ENCODE data around the gene NECAB3.
A peak's percentile ranks its signal among the peaks of the same experiment; 100 is the strongest.

NECAB3 gene

DNA sequence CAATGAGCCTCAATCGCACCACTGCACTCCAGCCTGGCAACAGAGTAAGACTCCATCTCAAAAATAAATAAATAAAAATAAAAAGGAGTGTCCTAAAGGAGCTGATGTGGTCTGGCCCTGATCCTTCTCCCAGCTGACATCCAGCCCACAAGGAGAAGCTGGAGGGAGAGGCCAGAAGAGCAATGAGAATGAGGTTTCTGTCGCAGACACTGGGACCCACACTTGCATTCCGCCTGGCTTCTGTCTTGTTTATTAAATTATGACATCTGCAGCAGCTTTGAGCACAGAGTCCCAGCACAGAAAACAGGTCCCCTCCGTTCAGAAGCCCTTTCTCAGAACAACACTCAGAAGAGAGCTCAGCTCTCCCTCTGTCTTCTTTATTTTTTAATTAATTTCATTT is 22.2 kb upstream of the NECAB3 start:
- DNase-seq, result no peak

DNA sequence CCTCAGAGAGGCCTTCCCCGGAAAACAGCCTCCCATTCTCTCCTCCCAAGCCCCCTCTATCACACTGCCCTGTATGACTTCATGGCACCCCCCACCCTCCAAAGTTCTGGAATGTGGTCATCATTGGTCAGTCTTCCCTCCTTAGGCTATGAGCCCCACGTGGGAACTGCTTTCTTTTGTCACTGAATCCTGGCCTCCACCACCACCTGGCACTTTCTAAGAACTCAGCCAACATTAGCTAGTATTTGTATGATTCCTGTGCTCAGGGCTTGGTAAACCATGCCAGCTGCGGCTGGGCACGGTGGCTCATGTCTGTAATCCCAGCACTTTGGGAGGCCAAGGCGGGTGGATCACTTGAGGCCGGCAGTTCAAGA is 20.4 kb upstream of the NECAB3 start:
- DNase-seq, result no peak

DNA sequence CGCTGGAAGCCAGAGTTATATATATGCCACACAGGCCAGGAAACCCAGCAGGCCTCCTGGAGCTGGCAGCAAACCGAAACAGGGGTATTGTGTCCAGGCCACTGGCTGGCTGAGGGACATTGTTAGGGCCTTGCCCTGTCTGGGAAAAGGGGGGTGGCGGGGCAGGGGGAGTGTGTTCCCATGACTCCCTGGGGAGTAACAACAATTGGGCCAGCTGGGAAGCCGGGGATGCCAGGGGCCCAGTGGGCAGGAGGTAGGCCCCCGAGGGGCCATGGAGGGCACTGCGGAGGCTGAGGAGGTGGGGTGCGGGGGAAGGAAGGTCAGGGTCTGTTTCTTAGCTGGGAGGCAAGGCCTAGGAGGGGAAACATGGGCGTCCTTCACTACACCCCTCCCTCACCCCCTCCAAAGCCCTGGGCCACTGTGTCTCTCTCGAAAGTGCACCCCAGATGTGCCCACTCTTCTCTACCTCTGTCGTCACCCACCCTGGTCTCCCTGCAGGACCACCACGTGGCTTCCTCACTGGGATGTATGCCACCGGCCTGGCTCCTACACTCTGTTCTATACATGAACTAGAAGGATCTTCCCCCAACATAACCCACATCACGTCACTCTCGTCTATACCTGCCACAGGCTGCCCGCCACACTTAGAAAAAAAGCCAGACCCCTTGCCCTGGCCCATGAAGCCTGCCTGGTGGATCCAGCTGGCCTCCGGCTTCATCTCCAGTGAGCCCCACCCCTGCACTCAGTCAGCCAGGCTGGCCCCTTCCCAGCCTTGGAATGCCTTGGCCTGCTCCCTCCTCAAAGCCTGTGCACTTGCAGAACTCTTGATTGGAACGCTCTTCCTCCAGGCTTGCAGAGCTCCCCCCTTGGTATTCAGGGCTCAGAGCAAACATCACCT is 19.8 kb upstream of the NECAB3 start:
- no peak for DNase-seq

DNA sequence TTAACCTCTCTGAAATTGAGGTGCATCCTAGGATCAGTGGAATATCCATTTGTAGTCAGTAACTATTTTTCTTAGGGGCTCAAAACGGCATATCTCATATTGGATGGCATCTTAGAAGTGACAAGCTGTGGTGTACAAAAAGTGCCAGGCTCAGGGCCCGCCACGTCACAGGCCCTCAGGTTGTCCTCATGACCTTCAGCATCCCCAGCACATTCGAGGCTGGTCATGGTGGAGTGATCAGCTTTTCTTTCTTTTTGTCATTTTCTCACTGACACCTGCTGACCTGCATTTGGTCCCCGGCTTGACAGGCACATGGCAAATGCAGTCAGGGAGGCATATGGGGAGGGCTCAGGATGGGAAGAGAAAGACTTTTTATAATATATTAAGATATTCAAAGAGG is 19.1 kb upstream of the NECAB3 start:
- no peak for DNase-seq

DNA sequence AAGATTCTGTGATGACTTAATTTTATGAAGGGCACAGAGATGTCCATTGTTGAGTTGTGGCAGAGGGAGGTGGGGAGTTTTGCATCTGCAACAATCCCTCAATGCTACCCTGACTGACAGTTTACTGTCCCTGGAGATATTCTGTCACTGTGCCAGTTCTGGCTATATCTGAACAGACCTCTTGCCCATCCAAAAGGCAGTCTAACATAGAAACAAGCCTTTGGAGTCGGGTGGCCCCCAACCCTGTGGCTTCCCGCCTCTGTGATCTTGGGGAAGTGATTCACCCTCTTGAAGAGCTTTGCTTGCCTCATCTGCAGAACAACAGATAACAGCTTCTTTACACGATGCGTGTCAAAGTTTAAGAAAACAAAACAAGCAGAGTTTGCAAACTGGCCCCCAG is 15.7 kb upstream of the NECAB3 start:
- DNase-seq, result peak; percentile 63

DNA sequence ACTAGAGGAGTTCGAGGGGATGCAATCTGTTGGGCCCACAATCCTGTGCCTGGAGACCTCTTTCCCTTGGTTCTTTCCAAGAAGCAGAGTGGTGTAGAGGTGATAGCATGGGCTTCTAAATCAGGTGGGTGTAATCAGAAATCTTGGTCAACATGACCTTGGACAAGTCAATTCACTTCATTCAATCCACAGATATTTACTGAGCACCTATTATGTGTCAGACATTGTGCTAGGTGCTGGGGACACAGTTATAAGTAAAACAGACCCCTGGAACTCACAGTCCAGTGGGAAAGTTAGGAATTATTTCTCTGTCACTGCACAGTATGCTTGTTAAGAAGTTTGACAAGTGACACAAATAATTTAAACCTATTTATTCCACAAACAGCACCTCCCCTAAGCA is 15.3 kb upstream of the NECAB3 start:
- no peak for DNase-seq

DNA sequence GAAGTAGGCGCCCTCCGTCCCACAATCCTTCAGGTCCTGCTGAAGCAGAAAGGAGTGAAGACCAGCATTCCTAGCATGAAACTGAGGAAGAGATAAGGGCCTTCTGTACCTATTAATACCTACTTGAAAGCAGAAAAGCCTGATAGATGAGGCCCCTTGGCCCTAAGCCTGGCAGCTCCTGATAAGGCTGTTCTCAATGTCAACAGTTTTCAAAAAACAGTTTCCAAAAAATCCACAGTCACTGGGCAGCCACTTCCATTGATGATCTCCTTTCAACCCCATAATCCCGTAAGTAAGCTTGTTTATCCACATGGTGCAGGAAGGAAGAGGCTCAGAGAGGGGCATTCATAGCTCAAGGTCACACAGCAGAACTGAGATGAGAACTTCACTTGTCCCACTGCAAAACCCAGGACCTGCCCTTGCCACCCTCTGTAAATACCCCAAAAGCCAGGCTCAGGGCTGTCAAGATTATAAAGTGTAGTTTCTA is 14.8 kb upstream of the NECAB3 start:
- DNase-seq, result no peak

DNA sequence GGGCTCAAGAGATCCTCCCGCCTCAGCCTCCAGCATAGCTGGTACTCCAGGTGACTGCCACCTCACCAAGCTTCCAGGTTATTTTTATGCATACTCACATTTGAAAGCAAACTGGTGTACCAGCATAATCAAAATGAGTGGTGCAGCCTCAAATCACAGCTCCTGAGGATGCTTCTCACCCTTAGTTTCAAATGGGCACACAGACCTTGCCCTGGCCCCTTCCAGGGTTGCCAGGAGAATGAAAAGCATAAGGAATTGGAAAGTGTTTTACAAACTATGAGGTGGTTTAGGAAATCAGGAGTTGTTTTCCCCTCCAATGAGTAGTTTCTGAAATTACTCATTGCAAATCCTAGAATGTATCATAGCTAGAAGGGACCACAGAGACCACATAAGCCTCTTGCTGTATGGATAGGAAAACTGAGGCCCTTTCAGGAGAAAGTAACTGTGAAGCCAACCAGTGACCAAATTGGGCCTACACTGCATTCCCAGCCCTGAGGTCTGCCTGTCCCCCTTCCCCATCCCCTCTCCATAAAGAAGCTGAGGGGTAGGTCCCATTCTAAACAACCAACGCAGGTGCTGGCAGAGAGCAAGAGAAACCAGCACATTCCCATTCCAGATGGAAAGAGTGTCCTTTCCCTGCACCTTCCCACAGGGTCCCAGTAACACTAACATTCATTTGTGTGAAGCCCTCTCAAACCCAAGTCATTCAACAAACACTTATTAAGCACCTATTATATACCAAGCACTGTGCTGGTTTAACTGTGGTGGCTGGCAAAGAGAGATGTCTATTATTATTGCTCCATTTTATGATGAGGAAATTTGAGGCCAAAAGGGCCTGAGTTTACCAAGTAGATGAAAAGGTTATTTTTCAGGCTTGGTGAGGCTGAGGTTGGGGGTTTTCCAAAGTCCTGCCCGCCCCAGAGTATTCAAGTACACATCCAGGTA is 14.0 kb upstream of the NECAB3 start:
- DNase-seq, result no peak

DNA sequence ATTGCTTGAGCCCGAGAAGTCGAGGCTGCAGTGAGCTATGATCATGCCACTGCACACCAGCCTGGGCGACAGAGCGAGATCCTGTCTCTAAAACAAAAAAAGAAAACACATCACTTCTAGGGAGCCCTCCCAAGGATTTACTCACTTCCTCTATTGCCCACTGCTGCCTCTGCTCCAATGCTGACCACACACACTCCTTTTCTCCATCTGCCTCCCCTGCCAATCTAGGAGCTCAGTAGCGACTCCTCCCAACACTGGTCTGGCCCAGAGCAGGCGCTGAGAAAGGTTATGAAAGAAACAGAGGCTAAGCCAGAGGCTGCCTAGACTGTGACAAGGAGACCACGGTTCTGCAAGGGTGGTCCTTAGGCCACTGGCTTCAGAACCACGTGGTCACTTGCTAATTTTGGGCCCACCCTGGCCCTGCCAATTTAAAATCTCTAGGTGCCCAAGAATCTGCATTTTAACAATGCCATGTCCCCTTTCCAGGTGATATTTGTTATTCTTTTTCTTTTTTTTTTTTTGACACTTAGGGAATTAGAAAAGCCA is 13.2 kb upstream of the NECAB3 start:
- no peak for DNase-seq

DNA sequence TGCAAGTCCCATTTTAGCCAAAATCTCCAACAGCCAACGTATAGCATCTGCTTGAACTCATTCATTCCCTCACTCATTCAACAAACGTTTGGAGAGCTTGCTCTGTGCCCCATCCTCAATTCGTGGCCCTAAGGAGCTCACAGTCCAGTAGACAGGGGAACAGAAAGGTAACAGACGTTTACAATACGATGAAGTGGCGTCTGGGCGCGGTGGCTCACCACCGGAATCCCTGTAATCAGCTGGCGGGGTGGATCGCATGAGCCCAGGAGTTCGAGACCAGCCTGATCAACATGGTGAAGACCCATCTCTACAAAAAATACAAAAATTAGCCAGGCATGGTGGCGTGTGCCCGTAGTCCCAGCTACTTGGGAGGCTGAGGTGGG is 12.7 kb upstream of the NECAB3 start:
- DNase-seq, result no peak

DNA sequence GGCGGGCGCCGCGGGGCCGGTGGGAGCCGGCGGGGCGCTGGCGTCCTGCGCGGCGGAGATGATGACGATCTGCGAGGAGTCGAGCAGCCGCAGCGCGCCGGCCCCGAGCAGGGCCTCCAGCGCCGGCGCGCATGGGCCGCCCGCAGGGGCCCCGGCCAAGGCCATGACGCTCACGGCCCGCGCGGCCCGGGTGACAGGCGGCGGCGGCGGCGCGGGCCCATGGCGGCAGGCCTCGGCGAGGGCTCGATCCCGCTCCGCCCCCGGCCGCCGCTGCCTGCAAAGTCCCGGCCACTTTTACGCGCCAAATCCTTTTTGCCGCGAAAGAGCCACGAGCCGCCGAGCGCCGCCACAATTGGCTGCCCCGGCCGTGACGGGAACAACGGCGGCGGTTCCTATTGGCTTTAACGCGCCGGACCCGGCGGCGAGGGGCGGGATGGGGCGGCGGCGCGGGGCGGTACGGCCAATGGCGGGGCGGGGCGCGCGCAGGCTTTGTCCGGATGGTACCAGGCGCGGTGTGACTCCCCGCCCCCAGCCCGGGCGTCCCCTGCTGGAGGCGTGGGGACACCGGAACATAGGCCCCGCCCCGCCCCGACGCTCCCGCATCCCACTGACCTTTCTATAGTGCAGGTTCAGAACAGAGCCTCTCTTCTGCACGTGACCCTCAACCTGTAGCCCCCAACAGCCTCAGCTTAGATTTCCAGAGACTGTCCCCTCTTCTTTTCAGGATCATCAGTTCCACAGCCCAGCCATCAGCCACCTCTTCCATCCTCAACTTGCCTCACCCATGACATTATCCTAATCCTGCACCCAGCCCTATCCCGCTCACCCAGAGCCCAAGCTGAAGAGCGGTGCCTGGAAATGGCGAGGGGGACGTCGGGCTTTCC is 12.1 kb upstream of the NECAB3 start, which contains the start of gene E2F1:
E2F1 (minus strand) TSS at position 286 of the 884 bp plus-strand sequence; CDS start at position 165, 121 bp downstream.
- peak; percentile 95 for DNase-seq

DNA sequence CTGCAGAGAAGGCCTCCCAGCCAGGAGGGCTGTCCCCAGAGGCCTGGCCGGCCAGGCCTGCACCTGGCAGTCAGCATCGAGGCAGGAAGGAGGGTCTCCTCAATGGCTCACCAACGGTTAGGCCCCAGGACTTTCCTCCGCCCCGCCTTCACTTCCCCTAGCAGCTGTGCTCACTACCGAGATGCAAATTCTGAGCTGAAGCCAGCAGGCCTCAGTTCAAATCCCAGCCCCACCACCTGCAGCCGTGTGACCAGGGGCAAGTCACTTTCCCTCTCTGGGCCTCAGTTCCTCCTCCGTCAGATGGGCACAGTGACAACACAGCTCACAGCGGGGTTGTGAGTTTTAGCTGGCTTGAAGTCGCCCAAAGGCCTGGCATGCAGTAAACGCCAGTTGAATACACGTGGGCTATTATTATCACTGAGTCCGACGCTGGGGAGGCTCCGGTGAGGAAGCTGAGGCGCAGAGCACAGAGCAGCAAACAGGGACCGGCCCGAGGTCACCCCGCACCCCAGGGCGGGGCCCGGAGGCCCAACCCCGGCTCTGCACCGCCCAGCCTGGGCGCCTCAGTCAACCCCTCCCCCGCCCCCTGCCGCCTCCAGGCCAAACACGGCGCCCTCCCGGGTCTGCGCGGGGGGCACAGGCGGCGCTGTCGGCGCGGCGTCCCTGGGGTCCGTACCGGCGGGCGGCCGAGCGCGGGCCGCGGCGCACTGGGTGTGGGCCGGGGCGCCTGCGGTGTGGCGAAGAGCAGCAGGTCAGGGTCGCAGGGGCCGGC is 11.3 kb upstream of the NECAB3 start:
- peak; percentile 76 for DNase-seq

DNA sequence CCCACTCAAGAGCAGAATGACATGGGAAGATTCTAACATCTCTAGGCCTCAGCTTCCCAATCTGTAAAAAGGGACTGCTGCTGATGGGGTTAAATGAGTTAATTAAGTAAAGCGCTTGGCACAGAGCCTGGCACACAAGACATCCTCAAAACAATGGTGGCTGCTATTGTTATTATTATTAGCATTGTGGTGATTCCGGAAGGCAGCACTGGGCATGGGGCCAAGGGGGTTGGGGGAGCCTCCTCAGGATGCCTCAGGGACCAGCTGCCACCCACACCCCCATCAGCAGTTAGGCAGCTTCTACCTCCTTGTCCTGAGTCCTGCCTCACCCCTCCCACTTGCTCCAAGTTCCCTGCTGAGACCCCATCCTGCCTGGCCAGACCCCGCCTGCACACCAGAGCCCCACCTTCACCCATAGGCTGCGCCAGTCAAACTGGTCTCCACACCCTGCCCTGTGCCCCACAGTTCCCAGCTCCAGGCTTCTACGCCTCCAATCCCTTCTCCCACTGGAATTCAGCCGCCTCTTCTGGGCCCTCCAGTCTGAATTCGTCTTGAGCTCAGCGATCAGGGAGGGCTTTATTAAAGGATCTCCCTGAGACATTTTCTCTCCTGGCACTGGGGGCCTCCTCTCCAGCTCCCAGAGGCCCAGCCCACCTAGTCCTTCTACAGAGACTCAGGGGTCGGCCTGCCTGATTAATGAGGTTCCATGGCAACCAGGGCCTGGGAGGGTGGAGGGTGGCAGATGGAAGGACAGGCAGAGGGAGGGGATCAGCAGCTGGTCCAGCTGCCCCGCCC is 10.5 kb upstream of the NECAB3 start:
- DNase-seq, result no peak

DNA sequence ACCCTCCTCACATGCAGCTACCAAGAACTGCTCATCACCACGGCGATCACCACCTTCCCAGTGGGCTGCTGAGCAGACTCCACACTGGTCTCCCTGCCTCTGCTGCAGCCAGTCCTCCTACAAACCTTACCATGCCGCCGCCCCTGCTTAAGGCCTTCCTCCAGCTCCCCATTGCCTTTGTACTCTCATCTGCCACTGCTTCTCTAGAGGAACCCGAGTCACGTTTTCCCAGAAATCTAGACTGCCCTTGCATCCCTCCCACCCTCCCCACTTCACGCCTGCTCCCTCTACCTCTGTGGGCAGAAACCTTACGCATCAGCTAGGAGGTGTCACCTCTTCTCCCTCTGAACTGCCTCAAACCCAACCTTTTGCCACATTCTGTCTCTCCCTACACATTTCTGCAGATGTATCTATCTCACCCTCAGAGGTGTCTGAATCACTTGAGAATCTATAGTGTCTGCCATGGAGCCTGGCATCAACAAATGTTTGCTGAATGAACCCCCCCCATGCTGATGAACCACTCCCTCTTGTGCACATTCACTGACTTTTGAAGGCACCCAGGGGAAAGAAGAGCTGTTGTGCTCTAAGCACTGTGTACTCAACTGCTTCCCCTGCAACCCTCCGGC is 7.6 kb upstream of the NECAB3 start:
- peak; percentile 43 for DNase-seq

DNA sequence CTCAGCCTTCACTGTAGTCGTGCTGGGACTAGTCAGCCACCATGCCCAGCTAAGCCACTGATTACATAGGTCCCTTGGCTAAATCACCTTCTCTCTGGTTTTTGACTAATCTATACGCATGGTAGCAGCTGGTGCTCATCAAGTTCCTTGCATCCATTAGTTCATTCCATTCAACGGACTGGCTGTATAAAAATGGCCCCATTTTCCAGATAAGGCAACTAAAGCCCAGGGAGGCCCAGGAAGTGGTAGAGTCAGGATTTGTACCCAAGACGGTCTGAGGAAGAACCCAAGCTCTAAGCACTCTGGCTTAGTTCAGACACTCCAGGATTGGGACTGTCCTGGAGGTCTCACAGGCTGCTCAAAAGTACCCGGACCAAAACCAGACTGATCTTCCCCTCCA is 7.1 kb upstream of the NECAB3 start:
- DNase-seq, result no peak

DNA sequence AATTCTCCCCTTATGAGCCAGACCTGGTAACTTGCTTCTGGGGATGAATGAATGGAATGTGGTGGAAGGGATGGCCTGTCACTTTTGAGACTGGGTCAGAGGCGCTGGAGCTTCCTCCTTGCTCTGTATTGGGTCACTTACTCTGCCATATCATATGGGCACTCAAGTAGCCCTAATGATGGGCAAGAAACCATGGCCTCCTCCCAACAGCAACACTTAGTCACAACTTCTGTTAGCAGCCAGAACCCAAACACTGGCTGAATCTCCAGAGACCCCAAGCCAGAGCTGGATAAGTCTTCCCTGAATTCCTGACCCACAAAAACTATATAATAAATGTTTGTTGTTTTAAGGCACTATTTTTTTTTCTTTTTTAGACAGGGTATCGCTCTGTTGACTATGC is 6.5 kb upstream of the NECAB3 start:
- DNase-seq, result no peak

DNA sequence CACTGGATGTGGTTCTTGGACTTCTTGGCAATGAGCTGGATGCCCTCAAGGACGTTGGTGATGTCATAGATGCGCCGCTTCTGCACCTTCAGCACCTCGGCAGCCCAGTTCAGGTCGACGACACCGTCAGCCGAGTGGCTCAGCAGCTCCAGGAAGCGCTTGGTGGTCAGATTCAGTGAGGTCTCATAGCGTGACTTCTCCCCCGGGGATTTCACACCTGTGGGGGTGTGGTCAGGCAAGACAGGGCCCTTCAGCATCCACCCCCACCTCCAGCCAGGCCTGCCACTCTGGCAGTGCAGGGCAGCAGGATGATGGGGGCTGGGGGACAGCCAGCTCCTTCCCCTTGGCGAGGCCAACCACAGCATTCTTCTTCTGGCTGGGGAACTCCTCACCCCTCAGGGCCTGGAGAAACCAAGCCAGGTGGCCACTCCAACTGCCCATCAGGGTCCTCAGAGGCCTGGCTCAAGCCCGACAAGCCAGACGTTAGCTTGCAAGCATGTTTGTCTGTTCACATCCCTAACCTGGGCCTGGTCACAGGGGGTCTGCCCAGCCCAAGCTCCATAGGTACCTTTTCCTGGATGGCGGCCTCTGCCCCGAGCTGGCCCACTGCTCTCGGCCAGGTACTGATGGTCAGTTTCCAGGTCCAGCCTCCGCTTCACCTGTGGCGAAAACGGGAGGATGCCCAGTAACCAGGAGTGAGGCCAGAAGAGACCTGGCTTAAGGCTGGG is 5.7 kb upstream of the NECAB3 start:
- DNase-seq, result peak; percentile 51

DNA sequence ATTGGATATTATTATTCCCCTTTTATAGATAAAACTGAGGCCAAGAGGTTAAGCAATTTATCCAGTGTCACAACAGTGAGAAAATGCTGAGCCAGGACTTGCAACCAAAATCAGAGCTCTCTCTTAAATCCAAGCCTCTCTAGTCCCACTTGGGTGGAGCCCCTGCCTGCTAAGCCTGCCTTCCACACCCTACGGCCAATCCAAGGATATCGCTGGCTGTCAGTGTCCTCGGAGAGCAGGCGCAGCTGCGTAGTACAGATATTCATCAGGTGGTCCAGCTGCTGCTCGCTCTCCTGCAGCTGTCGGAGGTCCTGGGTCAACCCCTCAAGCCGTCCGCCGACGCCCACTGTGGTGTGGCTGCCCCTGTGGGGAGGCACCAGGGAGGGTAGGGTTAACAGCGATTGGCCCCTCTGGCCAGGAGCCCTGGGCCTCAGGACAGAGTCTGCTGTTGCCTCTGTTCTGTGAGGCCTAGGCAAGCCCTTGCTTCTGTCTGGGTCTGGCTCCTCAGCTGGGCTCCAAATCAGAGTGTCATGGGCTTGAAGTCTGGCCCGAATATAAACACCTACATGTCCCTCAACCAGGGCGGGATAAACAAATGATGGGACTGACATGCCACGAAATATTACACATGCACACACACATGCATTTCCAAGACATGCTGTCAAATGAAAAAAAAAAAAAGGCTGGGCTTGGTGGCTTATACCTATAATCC is 3.9 kb upstream of the NECAB3 start:
- DNase-seq, result no peak

Data from stimulated activated CD4-positive, alpha-beta T cell treated with anti-CD3 and anti-CD28 coated beads, Interleukin-1b, Interleukin-23, amount 100 ng/mL, for 48 hours (primary cell).